ENCODE data around the gene SLC22A1. TPM values are rescaled to one million over a fixed set of nuclear protein-coding genes. Genes with fewer than 3 reads are reported as not detected.
"Not testable (repeated sequence)": the region's sequence is repeated elsewhere in the genome, so short reads cannot be mapped to it uniquely, and the experiment has no call there.

Gene SLC22A1
- polyA plus RNA-seq (ENCODE audit: insufficient read length) = 0.77 TPM

- DNase-seq = no peak
Observed at GRCh38 chr6:160121558-160121957, at the start of gene SLC22A1. Gene SLC22A1, plus strand, starts transcription at chr6:160121815. Its CDS starts 121 bp downstream, at chr6:160121936.

GRCh38 chr6:160073272-160073671, 48.3 kb upstream of the SLC22A1 start:
- no peak for DNase-seq

- no peak for DNase-seq
Observed at GRCh38 chr6:160076009-160076408, 45.6 kb upstream of the SLC22A1 start.

DNA sequence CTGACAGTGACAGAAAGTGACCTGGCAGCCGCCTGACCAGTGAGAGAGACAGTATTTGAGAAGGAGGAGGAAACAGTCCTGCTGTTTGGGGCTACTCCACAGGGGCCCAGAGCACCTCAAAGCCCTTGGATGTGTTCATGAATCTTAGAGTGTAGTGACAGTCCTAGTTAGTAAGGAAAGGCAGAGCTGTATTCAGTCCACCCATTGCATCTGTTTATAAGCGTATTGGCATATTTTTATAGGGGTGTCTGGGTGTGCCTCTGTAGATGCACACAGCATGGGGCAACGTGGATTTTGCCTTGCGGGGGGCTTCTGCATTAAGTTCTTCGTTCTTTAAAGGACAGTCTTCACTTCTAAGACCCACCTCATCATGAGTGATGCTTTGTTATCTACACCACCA, 44.6 kb upstream of the SLC22A1 start:
- DNase-seq = no peak

DNA sequence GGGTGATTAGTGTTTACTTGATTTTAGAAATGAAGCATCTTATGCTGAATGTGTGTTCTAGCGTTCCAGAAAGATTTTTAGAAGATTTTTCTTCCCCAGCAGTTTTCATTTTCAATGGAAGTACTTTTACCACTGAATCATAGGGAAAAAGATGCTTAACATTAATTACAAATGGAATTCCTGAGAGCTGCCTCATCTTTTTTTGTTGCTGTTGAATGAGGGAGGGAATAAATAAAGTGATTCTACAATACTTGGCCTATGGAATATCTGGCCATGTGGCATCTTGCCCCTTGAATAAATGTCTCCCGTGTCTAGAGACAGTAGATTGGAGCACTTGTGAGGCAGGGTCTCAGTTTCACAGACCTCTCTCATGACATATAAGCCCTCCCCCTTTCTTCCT, 44.1 kb upstream of the SLC22A1 start:
- DNase-seq = no peak

DNA sequence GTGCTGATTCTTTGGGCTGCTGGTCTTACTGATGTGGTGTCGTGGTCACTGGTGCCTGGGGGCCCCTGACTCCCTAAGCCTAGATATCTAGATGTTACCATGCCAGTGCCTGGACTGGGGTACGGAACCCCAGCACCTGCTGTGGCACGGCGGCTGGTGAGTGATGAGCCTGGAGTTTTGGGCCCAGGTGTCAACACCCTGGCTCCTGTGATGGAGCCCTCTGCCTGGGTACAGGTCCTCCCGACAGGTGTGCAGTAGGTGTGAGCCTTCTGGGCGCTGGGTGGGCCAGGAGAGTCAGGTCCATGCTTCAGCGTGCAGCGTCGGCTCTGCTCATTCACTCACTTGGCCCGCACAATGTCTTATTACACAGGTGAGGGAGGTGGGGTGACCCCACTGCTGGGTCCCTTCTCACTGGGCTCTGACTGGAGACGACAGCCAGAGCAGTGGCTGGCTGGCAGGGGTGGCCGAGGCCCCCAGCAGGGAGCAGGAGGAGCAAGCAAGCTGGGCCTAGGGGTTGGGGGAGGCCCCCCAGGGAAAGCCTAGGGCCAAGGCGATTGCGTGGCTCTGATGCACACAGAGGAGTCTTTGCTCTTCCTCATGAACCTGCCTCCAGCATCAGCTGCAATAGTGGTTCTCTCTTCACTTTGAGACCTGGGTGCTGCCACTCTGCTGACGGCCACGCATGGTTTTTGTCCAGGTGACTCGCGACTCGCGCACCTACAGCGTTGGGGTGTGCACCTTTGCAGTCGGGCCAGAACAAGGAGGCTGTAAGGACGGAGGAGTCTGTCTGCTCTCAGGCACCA, 42.5 kb upstream of the SLC22A1 start:
- no peak for DNase-seq

DNA sequence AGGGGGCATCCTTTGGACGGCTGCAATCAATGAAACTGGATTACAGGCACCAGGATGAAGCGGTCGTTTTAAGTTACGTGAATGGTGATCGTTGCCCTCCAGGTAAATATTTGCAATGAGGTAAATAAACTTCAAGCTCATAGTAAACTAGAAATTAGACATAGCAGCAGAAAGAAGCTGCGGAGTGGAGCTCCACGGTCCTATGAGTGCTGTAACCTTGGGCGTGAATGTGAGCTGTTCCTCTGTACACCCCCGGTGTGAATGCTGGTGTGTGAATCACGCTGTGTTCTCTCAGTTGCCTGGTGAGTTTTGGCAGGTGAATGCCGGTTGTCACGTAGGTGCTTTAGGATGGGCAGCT, 42.0 kb upstream of the SLC22A1 start:
- no peak for DNase-seq

DNA sequence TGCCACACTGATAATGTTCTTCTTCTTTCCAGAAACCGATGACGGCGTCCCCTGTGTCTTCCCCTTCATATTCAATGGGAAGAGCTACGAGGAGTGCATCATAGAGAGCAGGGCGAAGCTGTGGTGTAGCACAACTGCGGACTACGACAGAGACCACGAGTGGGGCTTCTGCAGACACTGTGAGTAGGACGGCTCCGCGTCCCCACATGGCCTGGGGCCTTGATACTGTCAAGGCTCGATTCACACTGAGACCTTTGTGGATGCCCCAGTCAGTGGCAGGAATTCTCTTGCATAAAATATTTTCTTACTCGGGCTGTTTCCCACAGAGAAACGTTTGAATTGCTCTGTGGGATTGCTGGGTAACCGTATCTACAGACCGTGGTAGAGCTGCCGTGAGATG, 41.5 kb upstream of the SLC22A1 start:
- no peak for DNase-seq

DNA sequence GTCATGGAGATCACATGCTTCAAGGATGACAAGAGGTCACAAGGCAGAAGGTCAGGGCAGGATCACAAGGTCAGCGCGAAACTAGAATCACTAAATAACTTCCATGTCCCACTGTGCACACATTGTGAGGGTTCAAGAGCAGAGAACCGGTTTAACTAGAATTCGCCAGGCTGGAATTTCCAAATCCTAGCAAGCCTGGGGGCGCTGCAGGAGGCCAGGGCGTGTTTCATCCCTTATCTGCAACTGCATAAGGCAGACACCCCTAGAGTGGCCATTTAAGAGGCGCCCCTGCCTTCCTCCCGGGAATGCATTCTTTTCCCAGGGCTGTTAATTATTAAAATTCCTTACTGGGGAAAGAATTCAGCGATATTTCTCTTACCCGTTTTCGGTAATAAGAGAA, 40.2 kb upstream of the SLC22A1 start:
- DNase-seq = no peak

- no peak for DNase-seq
Observed at GRCh38 chr6:160082627-160083026, 39.0 kb upstream of the SLC22A1 start.

- DNase-seq = no peak
Observed at GRCh38 chr6:160084198-160084776, 37.3 kb upstream of the SLC22A1 start.

GRCh38 chr6:160085226-160085625, 36.4 kb upstream of the SLC22A1 start:
- DNase-seq = no peak

- DNase-seq = no peak
Observed at GRCh38 chr6:160085713-160086505, 35.7 kb upstream of the SLC22A1 start.

GRCh38 chr6:160086754-160087153, 34.9 kb upstream of the SLC22A1 start:
- DNase-seq = no peak

GRCh38 chr6:160088069-160088783, 33.4 kb upstream of the SLC22A1 start:
- peak; percentile 81 for DNase-seq

DNA sequence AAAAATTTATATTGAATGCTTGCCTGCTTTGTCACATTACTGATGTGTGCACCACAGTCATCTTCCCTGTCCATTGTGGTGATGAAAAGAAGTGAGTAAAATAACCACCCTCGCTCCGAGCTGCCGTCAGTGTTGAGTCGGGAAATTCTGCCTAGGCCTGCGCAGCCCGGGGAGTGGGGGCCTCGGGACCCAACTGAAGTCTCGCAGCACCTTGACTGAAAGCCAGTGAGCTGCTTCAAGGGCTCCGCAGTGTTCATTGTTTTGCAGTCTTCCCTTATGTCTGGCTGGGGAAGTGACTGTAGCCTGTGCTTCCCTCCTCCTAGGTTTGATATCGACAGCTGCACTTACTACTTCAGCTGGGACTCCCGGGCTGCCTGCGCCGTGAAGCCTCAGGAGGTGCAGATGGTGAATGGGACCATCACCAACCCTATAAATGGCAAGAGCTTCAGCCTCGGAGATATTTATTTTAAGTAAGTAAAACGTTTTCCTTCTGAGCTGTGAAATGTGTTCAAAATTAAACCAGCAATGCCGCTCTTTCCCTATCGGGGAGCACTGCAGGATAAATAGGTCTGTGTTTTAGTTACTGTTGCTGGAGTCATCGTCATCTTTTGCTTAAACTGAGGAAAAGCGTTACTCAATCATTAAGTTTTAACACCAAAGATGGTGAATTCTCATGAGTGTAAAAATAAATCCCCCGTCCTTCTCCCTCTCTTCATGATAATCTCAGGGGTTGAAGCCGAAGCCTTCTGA, 32.7 kb upstream of the SLC22A1 start:
- DNase-seq = peak; percentile 40

DNA sequence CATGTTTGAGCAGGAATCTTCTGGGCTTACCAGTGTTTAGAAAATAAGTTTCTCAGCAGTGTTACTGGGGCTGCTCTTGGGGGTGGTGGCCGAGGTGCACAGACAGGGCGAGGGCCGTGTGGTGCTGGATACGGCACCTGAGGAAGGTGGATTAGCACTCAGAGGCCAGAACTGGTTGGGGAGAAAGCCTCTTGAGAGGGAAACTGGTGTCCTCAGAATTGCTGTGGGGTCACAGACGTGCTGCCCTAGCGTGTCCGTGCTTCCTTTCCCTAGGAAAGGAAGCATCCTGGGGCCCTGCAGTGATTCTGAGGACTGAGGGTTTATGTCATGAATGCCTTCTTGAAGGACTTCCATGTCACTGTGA, 32.1 kb upstream of the SLC22A1 start:
- DNase-seq = no peak

DNA sequence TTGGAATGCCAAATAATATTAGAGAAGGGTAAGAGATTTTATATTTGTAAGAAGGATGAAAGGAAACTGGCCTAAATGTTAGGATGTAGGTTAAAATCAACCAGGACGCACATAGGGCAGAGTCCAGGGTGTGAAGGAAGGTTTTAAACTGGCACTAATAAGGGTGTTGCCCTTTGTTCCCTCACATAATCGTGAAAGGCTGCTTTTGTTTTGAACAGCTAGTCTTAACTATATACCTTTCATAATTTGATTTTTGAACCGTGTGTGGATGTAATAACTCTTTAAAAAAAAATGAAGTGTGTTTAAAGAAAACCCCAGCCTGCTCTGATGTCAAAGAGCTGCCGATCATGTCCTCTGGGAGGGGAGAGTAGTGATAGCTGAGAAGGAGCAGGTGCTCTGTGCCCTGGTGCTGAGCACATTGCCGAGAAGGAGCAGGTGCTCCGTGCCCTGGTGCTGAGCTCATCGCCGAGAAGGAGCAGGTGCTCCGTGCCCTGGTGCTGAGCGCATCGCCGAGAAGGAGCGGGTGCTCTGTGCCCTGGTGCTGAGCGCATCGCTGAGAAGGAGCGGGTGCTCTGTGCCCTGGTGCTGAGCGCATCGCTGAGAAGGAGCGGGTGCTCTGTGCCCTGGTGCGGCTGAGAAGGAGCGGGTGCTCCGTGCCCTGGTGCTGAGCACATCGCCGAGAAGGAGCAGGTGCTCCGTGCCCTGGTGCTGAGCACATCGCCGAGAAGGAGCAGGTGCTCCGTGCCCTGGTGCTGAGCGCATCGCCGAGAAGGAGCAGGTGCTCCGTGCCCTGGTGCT, 31.0 kb upstream of the SLC22A1 start:
- DNase-seq = not testable (repeated sequence)

- DNase-seq = not testable (repeated sequence)
Observed at GRCh38 chr6:160092176-160092575, 29.4 kb upstream of the SLC22A1 start.

GRCh38 chr6:160092602-160093001, 29.0 kb upstream of the SLC22A1 start:
- no peak for DNase-seq

DNA sequence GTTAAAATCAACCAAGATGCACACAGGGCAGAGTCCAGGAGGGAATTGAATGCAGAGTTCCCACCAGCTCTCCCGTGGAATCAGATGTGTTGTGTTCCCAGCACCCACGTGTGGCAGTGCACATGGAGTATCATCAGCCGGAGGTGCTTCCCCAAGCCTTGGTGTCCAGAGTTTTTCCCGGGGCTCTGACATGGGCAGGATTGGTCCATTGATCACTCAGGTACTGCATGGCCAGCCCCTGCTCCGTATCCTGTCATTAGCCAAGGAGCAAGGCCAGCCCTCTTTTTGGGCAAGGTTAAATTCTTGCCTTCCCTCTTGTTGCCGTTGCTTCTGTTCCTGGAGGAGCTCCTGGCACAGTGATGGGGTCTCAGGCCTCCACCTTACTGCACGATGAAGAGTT, 28.6 kb upstream of the SLC22A1 start:
- no peak for DNase-seq
